Choroid plexus epithelial cell (primary cell): ENCODE results near the gene ATPAF1.
"Not testable (repeated sequence)": the region's sequence is repeated elsewhere in the genome, so short reads cannot be mapped to it uniquely, and the experiment has no call there.

Experiments used
- DNase-seq: peaks from one replicate; pipeline ENCODE4 v3.0.0-alpha.2; 2010; ENCODE audit warnings: low read depth
- H3K4me3 ChIP-seq: 2 replicates; pipeline ENCODE4 v1.5.1; 2011; ENCODE audit warnings: low read depth, mild to moderate bottlenecking, control low read depth, low read length, moderate library complexity
- TF ChIP-seq, protein P1 (sequence below): conservative IDR thresholded peaks from 2 replicates; pipeline ENCODE4 v1.5.1; 2011; ENCODE audit warnings: low read depth, mild to moderate bottlenecking, control low read depth, inconsistent platforms, low read length, moderate library complexity

Gene ATPAF1

DNA sequence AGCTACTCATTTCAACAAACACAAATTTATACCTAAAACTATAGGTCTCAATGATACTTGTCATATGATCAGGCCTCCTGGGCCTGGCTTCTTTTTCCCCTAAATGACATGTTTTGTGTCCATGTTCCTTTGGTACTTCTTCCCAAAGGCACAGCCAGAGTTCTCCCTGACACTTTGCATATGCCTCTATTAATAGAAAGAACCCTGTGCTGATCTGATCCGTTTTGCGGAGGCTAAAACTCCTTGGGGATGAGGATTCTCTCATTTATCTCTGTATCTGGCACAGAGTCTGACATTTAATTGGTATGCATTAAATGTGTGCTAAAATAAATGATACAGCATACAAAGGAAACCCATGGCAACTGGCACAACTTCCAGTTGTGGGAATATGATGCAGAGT lies 11.5 kb downstream of the ATPAF1 start:
- no peak for DNase-seq
- TF ChIP-seq, protein P1, sequence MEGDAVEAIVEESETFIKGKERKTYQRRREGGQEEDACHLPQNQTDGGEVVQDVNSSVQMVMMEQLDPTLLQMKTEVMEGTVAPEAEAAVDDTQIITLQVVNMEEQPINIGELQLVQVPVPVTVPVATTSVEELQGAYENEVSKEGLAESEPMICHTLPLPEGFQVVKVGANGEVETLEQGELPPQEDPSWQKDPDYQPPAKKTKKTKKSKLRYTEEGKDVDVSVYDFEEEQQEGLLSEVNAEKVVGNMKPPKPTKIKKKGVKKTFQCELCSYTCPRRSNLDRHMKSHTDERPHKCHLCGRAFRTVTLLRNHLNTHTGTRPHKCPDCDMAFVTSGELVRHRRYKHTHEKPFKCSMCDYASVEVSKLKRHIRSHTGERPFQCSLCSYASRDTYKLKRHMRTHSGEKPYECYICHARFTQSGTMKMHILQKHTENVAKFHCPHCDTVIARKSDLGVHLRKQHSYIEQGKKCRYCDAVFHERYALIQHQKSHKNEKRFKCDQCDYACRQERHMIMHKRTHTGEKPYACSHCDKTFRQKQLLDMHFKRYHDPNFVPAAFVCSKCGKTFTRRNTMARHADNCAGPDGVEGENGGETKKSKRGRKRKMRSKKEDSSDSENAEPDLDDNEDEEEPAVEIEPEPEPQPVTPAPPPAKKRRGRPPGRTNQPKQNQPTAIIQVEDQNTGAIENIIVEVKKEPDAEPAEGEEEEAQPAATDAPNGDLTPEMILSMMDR = no peak
- no peak overlapping the region for H3K4me3 ChIP-seq

DNA sequence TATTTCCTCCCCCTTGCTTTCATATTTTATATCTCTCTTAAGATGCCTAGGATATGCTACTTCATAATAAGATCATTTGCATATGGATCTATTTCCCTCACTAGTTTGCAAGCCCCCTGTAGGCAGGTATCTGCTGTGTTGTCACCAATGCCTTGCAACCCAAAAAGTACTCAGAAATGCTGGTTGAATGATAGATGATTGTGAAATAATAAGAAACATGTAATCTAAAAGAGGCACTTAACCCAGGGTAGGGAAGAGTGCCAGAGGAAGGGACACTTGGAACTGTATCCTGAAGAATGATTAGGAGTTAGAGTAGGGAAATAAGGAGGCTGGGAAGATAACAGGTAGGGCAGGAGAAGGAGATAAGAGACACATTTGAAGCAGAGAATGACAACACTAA lies 12.3 kb downstream of the ATPAF1 start:
- no peak for DNase-seq
- TF ChIP-seq, protein P1 = no peak
- H3K4me3 ChIP-seq = no peak overlapping the region

DNA sequence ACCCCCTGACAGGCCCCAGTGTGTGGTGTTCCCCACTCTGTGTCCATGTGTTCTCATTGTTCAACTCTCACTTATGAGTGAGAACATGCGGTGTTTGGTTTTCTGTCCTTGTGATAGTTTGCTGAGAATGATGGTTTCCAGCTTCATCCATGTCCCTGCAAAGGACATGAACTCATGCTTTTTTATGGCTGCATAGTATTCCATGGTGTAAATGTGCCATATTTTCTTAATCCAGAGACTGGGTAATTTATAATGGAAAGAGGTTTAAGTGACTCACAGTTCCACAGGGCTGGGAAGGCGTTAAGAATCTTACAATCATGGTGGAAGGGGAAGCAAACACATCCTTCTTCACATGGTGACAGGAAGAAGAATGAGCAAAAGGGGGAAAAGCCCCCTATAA lies 13.5 kb downstream of the ATPAF1 start:
- not testable (repeated sequence) for H3K4me3 ChIP-seq, DNase-seq

GRCh38 chr1:46654012-46654411 lies 14.2 kb downstream of the ATPAF1 start:
- H3K4me3 ChIP-seq = no peak overlapping the region
- TF ChIP-seq, protein P1 = no peak
- no peak for DNase-seq

DNA sequence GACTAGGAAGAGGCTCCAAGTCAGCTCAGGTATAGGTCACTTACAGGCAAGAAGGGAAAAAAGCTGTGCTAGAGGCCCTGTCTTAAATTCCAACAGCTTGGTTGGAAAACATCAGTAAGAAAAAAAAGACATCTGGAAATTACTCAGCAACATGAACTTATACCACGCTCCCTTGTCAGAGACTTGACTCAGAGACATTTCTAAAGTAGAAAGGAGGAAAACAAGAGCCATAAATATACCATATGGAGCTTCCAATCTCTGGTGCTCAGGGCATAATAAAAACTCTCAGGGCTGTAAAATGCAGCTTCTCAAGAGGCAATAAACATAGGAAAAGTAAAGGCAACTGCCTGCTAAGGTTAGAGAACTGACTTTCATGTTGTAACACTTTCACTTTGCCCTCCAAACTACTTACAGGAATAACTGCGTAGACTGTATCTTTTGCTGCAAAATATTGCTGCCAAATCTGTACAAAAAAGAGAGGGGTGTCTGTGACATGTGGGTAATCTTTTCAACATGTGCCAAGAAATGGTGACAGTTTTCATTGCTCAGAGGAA lies 14.7 kb downstream of the ATPAF1 start:
- TF ChIP-seq, protein P1 = no peak
- H3K4me3 ChIP-seq = no peak overlapping the region
- DNase-seq = peak; percentile 43

DNA sequence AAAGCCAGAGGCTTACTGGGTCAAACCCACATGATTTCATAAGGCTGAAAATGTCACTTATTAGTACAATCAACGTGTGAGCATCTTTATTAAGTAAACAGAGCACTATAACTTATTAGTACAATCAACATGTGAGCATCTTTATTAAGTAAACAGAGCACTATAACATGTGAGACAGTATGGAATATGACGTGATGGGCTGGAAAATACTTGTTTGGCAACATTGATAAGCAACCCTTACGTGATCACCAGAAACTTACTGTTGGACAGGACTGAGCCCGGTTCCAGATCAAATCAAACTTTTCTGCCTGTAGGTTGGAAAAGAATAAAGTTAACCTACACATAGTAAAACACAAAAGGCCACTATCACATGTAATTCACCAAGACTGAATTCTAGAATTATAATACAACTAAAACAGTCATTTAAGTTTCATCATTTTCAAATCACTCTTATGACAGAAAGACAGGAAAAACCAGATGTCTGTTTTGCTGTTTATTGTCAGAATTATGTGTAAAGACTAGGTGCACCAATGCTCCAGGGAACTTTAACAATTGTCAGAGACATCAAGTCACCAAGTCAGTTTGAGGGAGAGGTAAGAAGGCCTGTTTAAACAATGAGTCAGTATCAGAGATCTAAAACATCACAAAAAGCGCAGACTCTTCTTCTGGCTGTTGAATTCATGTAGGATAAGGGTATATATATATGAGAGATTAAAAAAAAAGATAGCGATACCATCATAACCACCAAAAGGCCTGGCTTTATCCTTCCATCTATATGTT lies 15.7 kb downstream of the ATPAF1 start:
- H3K4me3 ChIP-seq = no peak overlapping the region
- no peak for DNase-seq

GRCh38 chr1:46651152-46651551 lies 17.0 kb downstream of the ATPAF1 start:
- DNase-seq = not testable (repeated sequence)

More for the DNA sequence above, 15.7 kb downstream of the ATPAF1 start:
- TF ChIP-seq, protein P1 = no peak

GRCh38 chr1:46650491-46650890 lies 17.7 kb downstream of the ATPAF1 start:
- no peak for DNase-seq
- H3K4me3 ChIP-seq = no peak overlapping the region
- TF ChIP-seq, protein P1 = no peak

More at GRCh38 chr1:46651152-46651551, 17.0 kb downstream of the ATPAF1 start:
- H3K4me3 ChIP-seq = not testable (repeated sequence)
